PC-9 (cell line): Measurements from ENCODE around the gene TMEM98. TPM values are rescaled to one million over a fixed set of nuclear protein-coding genes. Genes with fewer than 3 reads are reported as not detected.
"Not testable (repeated sequence)": the region's sequence is repeated elsewhere in the genome, so short reads cannot be mapped to it uniquely, and the experiment has no call there.

Source experiments
- BruUV-seq: library from RNA; stranded (reverse); fragments of 400-500 nt; replicated peaks from 2 replicates; lab custom pipeline; 2021; lab: Mats Ljungman, UMichigan
- CTCF ChIA-PET: fragments of 300-600 bp; sonication (Branson Sonifier 250); formaldehyde crosslinking; loops from one replicate; lab custom pipeline; 2022; ENCODE audit warnings: antibody characterized with exemption; lab: Charles Lee
- POLR2A ChIA-PET: fragments of 300-600 bp; sonication (Branson Sonifier 250); formaldehyde crosslinking; loops from one replicate; lab custom pipeline; 2022; ENCODE audit warnings: antibody characterized with exemption; ENCODE audit not compliant: unreplicated experiment; lab: Charles Lee
- DNase-seq, 2 experiments: peaks; one replicate each; pipeline versions ENCODE4 v3.0.0 to v3.0.0-alpha.2; 2015 to 2022; ENCODE audit warnings: mixed read lengths in 1 of 2
- H2AFZ ChIP-seq: fragments of 200-600 bp; sonication (generic); 2 replicates; pipeline ENCODE4 v1.8.1; 2017; ENCODE audit warnings: antibody characterized with exemption
- H3F3A ChIP-seq: fragments of 200-600 bp; sonication (generic); 2 replicates; pipeline ENCODE4 v1.8.1; 2017; ENCODE audit warnings: antibody characterized with exemption, mild to moderate bottlenecking, low read depth; ENCODE audit not compliant: insufficient read depth
- H3K27ac ChIP-seq: fragments of 200-600 bp; sonication (generic); 2 replicates; pipeline ENCODE4 v1.6.1; 2016; ENCODE audit warnings: mixed run types
- H3K27me3 ChIP-seq: fragments of 200-600 bp; sonication (generic); 2 replicates; pipeline ENCODE4 v1.6.1; 2016; ENCODE audit warnings: low read depth, mixed run types; ENCODE audit not compliant: insufficient read depth
- H3K36me3 ChIP-seq: fragments of 200-600 bp; sonication (generic); 2 replicates; pipeline ENCODE4 v1.6.1; 2016; ENCODE audit warnings: low read depth, mixed run types
- H3K4me1 ChIP-seq: fragments of 200-600 bp; sonication (generic); replicated peaks from 2 replicates; pipeline ENCODE4 v1.6.1; 2016; ENCODE audit warnings: mixed run types; ENCODE audit not compliant: insufficient read depth
- H3K4me2 ChIP-seq: fragments of 200-600 bp; sonication (generic); 2 replicates; pipeline ENCODE4 v1.6.1; 2017; ENCODE audit warnings: mixed run types
- H3K4me3 ChIP-seq: fragments of 200-600 bp; sonication (generic); 2 replicates; pipeline ENCODE4 v1.6.1; 2016; ENCODE audit warnings: mixed run types
- H3K79me2 ChIP-seq: fragments of 200-600 bp; sonication (generic); 2 replicates; pipeline ENCODE4 v1.6.1; 2017; ENCODE audit warnings: low read depth, mixed run types
- H3K9me2 ChIP-seq: fragments of 200-600 bp; sonication (generic); 2 replicates; pipeline ENCODE4 v1.8.1; 2017; ENCODE audit warnings: mild to moderate bottlenecking; ENCODE audit not compliant: insufficient read depth
- H3K9me3 ChIP-seq: fragments of 200-600 bp; sonication (generic); 2 replicates; pipeline ENCODE4 v1.8.1; 2016; ENCODE audit warnings: low read depth; ENCODE audit not compliant: insufficient read depth
- H4K20me1 ChIP-seq: fragments of 200-600 bp; sonication (generic); 2 replicates; pipeline ENCODE4 v1.8.1; 2017; ENCODE audit not compliant: insufficient read depth
- CTCF ChIP-seq: fragments of 200-600 bp; sonication (generic); conservative IDR thresholded peaks from 2 replicates; pipeline ENCODE4 v1.6.1; 2017; ENCODE audit warnings: mixed run types, antibody characterized with exemption, mild to moderate bottlenecking, moderate library complexity
- EZH2 ChIP-seq: fragments of 200-600 bp; sonication (generic); IDR thresholded peaks from 2 replicates; pipeline ENCODE4 v1.8.0; 2017; ENCODE audit warnings: antibody characterized with exemption, low read depth
- intact Hi-C: fragments of 100-400 bp; cut with micrococcal nuclease; formaldehyde crosslinking; loops from one replicate; pipeline ENCODE4 v1.10.0; 2022; ENCODE audit not compliant: unreplicated experiment
- total RNA-seq: library from RNA; stranded (reverse); gene quantifications from 2 replicates; pipeline ENCODE4 v1.2.3, GENCODE V29; 2021

TMEM98 gene
- total RNA-seq, 1 experiment from 2014 or later = not detected

DNA sequence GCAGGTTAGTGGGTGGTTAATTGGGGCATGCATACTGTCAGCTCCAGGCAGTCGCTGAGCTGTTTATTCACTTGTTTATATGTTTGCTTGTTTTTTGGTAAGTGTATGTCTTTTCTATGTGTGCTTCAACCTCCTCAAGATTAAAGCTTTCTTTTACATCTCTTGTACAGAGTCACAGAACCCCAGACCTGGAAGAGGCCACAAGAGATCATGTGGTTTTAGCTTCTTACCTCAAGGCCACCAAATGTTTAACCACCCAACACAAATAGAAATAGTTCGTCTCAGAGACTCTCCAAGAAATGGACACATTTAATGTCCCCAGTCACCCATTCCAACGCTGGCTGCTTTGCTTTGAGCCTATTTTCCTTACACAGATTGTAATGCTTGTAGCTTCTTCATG, 11.8 kb upstream of the TMEM98 start:
- BruUV-seq = no TSS peak
- POLR2A ChIA-PET = interaction anchor here (0.6 kb wide), 1 partner anchor 19 kb away, joined by 4 read pairs; no protein-coding TSS in a partner anchor

GRCh38 chr17:32917081-32917480, 10.9 kb upstream of the TMEM98 start:
- no peak overlapping the region for H2AFZ ChIP-seq
- no peaks in the 10 kb centered on the region for H3K4me1 ChIP-seq
- no peaks in the 10 kb centered on the region for H3K36me3 ChIP-seq
- H3K27me3 ChIP-seq = 0 out of 2 replicates have a peak, but pooled peaks cover 5% of the 10 kb centered on the region
- POLR2A ChIA-PET = no interaction called here
- H3K4me3 ChIP-seq = no peak overlapping the region
- H3K4me2 ChIP-seq = no peak overlapping the region
- H3F3A ChIP-seq = no peaks in the 10 kb centered on the region
- H4K20me1 ChIP-seq = no peaks in the 10 kb centered on the region
- no peaks in the 10 kb centered on the region for H3K9me2 ChIP-seq
- DNase-seq = no peak
- no TSS peak for BruUV-seq
- no peaks in the 10 kb centered on the region for H3K79me2 ChIP-seq
- intact Hi-C loops = no loop called here
- CTCF ChIA-PET = no interaction called here
- H3K27ac ChIP-seq = no peak overlapping the region
- TF ChIP-seq EZH2 (no peak), CTCF (no peak)
- H3K9me3 ChIP-seq = no peaks in the 10 kb centered on the region

More for the DNA sequence above, 11.8 kb upstream of the TMEM98 start:
- intact Hi-C loops = no loop called here
- Histone ChIP-seq H3K4me3 (no peak overlapping the region), H4K20me1 (no peaks in the 10 kb centered on the region), H2AFZ (no peak overlapping the region), H3F3A (no peaks in the 10 kb centered on the region), H3K9me2 (no peaks in the 10 kb centered on the region), H3K9me3 (no peaks in the 10 kb centered on the region; the same call in 1 of the 2 replicates), H3K4me1 (no peaks in the 10 kb centered on the region), H3K4me2 (no peak overlapping the region), H3K36me3 (no peaks in the 10 kb centered on the region), H3K79me2 (no peaks in the 10 kb centered on the region), H3K27ac (no peak overlapping the region), H3K27me3 (peaks cover 8% of the 10 kb centered on the region; the same call in 1 of the 2 replicates)
- TF ChIP-seq CTCF (no peak), EZH2 (no peak)
- no peak for DNase-seq
- CTCF ChIA-PET = interaction anchor here (0.6 kb wide), 1 partner anchor 9 kb away, joined by 3 read pairs; no protein-coding TSS in a partner anchor

DNA sequence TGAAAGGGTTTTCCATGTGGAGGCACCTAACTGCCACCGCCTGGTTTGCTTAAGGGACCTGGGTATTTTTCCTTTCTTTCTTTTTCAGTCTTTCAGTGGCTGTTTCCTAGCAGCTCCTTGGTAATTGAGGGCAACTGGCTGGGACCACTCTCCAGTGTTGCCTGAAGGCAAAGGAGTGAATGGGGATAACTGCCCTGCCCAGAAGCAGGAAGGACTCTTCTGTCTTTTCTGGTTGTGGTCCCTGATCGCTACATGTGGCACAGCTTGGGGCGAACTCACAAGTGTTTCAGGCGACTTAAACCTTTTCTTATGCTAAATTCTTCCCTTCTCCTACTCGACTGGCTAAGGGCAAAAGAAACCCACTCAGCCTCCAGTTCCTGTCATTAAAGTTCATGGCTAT, 10.1 kb upstream of the TMEM98 start:
- intact Hi-C loops = no loop called here
- no peaks in the 10 kb centered on the region for H3K9me3 ChIP-seq
- H3K4me2 ChIP-seq = no peak overlapping the region
- no TSS peak for BruUV-seq
- POLR2A ChIA-PET = no interaction called here
- no peaks in the 10 kb centered on the region for H3K4me1 ChIP-seq
- H3K79me2 ChIP-seq = no peaks in the 10 kb centered on the region
- H4K20me1 ChIP-seq = no peaks in the 10 kb centered on the region
- no peaks in the 10 kb centered on the region for H3K36me3 ChIP-seq
- H3F3A ChIP-seq = no peaks in the 10 kb centered on the region
- H2AFZ ChIP-seq = no peak overlapping the region
- DNase-seq = no peak
- no peaks in the 10 kb centered on the region for H3K9me2 ChIP-seq
- no peak overlapping the region for H3K27ac ChIP-seq
- 0 out of 2 replicates have a peak, but pooled peaks cover 5% of the 10 kb centered on the region for H3K27me3 ChIP-seq
- CTCF ChIA-PET = no interaction called here
- no peak overlapping the region for H3K4me3 ChIP-seq
- no peak for TF ChIP-seq CTCF
- TF ChIP-seq EZH2 = no peak

- DNase-seq, H3K9me3 ChIP-seq, H3K4me2 ChIP-seq, H3K4me3 ChIP-seq, H3K79me2 ChIP-seq, BruUV-seq, POLR2A ChIA-PET, H3K27ac ChIP-seq, H4K20me1 ChIP-seq, H3K36me3 ChIP-seq, H3F3A ChIP-seq, H3K27me3 ChIP-seq, H2AFZ ChIP-seq, intact Hi-C loops, H3K9me2 ChIP-seq, H3K4me1 ChIP-seq, CTCF ChIA-PET: not testable (repeated sequence)
Measured at GRCh38 chr17:32919876-32920275, 8.1 kb upstream of the TMEM98 start.
